SKM-1 (cell line): ENCODE results near the gene HMCN1.

Experiments
- DNase-seq: peaks from one replicate; lab custom pipeline; 2025; ENCODE audit not compliant: unreplicated experiment; lab: John Stamatoyannopoulos, UW

HMCN1 gene

DNA sequence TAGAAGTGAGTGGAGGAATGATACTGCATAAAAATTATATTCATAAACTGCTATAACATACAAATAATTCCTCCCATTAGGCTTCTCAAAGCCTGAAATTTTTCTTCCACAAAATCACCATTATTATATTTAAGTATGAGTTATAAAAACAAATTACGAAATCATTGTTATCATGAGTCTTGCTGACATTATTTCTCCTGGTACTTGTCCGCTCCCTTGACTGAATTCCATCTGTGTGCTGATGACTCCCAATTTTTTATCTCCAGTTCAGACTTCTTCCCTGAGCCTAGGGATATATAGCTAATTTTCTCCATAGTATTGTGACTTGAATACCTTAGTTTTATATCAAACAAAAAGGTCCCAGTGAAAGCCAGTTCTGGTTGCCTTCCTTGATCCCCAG is 268.2 kb downstream of the HMCN1 start:
- DNase-seq: no peak

DNA sequence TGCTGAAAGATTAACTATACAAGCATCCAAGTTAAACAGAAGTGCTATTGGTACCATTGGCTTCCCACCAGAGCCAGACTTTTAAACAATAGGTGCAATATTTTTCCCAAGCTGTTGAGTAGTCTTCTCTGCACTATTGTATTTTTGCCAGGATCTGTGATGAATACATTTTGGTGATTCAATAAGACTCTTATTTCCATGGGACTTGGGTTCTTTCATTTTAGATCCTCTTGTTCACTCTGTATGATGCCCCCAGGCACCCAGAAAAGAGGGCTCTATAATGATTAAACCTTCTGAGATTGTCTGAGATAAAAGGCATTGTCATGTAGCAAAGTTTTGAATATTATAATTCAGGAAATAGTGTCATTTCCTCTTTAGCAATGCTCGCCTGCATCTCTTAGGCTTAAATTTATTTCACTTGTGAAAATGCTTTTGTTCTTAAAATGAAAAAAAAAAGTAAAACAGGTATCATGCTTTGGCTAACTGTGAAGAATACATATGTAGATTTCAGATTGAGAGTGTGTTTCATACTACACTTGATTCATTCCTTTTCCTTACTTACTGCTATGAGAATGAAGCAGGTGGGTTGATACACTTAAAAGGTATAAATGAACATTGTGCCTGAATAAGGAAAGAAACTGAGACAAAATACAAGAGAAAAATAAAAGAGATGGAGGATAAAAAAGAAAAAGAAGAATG is 275.0 kb downstream of the HMCN1 start:
- DNase-seq: no peak

DNA sequence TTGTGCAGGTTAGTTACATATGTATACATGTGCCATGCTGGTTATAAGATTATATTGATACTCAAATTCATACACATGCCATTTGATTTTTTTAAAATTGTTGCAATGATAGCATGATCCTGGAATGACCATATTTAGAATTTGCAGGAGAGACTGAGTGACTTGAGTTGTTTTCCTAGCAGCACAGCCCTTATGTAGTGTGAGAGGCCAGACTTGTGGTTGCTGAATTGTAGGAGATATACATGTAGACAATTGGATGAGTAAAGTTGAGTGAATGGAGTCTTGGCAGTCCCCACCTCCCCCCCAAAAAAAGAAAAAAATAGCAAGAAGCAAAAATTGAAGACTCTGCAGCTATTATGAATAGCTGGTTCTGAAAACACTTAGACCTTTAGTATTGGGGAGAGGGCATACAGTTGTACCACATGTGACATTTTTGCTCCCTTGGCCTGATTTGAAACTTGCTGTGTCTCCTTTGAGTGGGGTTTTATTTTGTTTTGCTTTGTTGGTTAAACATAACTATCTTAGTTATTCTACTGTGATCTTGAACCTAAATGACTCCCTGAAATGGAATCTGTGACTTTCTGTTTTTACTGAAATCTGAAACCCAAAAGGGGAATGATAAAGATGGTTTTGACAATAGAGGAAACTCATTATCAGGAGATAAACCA is 280.3 kb downstream of the HMCN1 start:
- no peak for DNase-seq

DNA sequence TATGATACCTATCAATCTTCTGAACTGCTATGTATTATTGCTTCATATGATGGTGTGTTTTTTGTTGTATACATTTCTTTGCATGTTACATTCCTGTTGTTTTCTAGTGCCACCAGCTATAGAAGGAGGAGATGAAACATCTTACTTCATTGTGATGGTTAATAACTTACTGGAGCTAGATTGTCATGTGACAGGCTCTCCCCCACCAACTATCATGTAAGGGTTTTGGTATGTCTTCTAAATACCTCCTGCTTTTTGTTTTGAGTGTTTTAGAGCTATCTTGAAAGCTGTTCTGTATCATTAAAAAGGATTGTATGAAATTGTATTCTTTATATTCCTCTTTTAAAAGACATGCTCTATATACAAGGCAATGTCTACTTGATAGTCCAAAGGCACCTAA is 282.7 kb downstream of the HMCN1 start:
- no peak for DNase-seq

DNA sequence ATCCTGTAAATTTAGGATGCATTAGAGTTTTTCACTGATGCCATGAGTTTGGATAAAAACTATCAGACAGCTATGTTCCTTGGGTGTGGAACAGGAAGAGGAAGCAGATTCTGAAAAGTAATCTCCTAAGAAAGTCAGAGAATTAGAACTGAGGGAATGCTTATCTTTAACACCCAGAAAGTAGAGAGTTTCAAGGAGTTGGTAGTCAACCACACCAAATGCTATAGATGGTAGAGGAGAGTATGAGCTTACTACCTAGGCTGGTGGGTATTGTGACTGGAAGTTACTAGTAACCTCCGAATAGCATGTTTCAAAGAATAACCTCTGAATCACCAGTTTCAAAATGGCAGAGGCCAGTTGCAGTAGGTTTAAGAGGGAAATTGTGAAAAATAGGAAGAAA is 288.0 kb downstream of the HMCN1 start:
- DNase-seq: no peak

DNA sequence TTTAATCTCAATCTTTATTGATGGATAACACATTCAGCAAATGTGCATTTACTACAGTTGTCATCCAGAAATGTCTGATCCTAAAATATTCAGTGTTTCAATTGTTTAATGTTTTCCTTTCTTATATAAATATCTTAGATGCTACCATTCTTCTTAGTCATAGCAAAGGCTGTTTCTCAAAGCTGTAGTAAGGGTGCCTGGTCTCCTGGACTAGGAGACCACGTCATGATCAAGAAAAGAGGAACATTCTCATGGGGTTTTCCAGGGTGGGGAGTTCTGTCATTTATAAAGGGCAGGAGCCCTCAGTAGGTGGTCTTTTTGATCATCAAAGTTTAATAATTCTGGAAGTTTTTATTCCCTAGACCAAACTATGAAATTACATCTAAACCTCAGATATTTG is 292.8 kb downstream of the HMCN1 start:
- no peak for DNase-seq

DNA sequence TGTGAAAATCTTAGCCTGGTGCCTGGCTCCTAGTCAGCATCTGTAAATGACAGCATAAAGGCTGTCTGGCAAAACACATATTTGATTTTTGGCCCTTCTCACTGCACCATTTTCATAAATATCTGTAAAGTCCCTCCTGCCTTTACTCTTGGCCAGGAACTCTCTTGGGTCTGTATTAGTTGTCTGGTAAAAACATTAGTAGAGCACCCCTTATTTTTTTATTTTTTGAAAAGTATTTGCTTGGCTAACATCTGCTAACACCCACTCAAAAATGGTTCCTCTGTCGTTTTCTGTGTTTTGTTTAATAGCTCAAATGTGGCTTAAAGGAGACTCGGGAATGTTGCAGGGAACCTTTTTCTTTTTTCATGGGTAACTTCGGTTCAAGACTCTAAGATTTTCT is 293.4 kb downstream of the HMCN1 start:
- no peak for DNase-seq

DNA sequence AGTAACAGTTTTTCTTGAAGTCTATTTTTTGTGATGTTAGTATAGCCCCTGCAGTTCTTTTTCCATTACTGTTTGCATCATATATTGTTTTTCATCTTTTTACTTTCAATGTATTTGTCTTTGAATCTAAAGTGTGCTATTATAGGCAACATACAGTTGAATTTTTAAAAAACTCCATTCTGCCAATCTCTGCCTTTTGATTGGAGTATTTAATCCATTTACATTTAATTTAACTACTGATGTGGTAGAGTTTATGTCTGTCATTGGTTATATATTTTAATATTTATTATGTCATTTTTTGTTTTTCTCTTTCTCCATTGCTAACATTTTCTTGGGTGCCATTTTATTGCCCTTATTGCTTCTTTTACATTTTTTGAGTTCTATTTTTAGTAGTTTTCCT is 296.3 kb downstream of the HMCN1 start:
- no peak for DNase-seq

DNA sequence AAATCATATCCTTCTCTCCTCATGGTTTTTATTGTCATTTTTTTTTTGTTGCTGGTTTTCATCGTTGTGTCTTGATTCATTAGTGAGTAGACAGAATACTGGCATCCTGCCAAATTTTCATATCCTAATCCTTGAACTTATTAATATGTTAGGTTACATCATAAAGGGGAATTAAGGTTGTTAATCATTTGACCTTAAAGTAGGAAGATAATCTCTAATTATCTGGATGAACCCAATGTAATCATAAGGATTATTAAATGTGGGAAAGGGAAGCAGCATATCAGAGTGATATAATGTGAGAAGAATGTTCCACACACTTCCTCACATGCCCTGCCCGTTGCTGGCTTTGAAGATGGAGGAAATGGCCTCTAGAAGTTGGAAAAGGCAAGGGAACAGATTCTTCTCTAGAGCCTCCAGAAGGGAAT is 299.7 kb downstream of the HMCN1 start:
- DNase-seq: no peak

DNA sequence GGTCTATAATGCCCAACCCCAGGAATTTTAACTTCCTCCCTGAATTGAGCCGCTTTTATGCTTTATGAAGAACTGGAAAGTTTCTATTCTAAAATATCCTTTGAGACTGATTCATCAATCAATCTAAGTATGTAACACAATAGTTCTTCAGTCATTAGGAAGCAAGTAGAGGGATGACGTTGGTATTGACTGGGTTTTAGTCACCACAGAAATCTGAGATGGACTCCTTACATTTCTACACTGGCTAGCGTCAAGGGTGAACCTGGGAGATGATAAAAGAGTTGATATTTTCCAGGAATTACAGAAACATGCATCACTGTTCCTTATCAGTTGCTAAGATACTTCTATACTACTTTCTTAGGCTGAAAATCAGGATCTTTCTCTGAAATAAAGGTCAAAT is 308.0 kb downstream of the HMCN1 start:
- no peak for DNase-seq

DNA sequence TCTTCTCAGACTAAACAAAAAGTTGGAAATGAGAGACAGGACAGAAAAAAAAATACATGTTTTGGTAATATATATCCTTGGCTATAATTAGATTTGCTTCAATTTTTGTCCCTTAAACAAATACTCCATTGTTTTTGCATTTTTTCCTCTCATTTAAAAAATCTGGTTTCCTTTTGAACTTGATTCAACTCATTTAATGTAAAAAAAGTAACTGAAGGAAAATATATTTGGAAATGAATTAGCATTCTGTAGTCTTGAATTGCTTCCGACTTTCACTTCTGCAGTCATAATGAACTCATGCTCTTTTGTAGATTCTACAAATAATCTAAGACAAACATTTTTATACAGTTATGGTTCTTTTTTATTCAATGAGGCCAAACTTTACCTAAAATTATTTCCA is 309.1 kb downstream of the HMCN1 start:
- DNase-seq: no peak

DNA sequence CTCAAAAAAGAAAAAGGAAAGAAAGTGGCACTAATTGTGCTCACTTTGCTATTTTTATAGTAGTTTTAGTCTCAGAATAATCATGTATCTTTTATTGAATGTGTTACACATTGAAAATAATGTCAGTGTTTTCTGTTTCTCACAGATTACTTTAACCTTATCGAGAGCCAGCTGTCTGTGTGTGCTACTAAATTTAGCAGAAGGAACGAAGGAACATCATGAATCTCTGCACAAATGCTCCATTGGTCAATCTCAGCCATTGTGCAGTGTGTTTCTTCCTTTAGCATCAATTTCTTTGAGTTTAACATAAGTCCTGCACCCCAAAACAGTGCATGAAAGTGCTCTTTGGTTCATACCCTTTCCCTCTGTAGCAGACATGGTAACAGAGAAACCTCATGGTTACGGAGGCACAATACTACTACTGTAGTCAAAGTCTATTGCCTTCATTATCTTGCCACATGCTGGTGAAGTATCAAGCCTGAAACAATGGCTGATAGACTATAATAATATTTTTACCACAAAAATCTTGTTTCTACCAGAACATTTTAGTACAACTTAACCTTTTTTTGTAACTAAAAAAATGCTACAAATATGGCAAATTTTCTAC is 310.0 kb downstream of the HMCN1 start:
- no peak for DNase-seq

DNA sequence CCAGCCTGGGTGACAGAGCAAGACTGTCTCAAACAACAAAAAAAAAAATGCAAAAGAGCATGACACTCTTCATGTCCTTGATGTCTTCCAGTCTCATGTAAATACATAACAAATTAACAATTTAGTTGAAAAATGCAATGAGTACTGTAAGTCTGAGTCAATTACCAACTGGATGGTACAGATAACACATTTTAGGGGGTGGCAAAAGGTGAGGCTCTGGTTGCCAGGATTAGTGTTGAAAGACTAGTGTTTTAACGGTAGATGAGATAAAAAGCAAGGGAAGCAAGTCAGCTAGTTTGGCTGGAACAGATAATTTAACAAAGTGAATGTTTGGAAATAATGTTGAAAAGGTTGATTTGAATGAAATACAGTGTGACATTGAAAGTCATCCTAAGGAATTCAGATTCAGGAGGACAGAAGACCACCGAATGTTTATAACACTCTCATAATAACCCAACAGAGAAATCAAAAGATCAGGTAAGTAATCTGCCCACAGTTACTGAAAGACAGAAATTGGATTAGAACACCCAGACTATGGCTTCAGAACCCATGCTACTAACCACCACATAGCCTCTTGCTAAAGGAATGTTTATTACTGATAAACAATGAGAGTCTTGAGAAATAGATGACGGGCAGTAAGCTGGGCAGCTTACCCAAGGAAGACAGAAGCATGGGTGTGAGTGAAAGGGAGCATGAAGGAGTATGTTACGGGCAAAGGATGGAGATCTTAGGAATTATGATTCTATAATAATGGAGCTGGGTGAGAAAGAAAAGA is 312.4 kb downstream of the HMCN1 start:
- DNase-seq: no peak

DNA sequence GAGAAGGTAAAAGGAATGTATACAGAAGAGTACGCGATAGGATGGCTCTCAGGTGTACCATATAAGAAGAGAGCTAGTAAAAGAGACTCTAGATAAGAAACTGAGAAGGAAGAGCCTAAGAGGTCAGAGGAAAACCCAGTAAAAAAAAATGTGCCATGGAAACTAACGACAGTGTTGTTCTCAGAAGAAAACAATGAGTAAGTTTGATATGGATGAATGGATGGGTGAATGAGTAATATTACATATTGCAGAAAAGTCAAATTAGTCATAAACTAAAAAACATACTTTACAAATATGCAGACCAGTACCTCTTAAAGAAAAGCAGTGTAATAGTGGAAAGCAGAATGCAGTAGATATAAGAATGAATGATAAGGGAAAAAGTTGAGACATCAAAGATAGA is 316.2 kb downstream of the HMCN1 start:
- DNase-seq: no peak

DNA sequence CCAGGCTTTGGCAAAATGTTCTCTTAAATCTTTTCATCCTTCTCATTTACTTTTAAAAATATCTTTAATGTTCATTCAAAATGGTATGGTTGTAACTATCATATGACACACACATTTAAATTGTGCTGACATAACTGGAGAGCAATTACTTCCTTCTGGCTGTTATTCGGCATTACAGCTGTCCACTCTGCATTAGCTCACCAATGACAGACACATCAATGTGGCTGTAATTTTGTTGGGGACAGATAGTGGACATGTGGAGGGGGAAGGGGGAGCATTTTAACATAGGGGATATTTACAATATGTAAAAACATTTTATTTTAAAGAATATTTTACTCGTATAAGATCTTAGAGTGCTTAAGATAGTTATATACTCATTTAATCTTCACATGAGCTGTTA is 319.8 kb downstream of the HMCN1 start:
- DNase-seq: no peak

DNA sequence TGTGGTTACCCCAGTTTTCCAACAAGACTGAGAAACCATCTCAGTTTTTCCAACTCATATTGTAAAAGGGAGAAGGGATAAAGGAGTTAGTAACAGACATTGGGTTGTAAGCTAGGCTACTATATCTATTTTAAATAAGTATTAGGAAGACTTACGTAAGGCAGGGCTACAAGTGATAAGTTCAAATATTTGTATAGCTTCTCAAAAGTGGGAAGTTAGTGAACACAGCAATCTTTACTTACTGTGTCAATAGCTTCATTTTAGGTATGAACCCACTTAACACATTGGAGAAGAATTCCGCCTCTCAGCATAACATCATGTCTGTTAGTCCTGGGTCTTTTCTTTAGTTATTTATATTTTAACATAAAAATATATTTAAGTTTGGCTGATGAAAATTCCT is 320.7 kb downstream of the HMCN1 start:
- no peak for DNase-seq

DNA sequence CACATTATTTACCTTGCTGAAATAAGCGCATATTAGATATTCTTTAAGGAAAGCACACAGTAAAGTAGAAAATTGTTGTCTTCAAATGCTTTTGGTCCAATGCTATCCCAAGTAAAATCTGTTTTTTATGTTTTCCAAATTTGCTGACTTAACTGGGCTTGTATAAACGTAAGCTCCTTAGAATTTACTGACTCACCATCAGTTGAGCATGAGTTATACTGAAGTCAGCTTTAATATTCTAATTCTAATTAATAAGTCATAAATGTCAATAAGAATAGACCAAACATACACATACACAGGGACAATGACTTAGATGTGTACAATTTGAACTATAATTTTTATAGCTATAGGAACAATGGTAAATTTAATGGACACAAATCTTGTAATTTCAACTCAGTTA is 321.7 kb downstream of the HMCN1 start:
- DNase-seq: no peak

DNA sequence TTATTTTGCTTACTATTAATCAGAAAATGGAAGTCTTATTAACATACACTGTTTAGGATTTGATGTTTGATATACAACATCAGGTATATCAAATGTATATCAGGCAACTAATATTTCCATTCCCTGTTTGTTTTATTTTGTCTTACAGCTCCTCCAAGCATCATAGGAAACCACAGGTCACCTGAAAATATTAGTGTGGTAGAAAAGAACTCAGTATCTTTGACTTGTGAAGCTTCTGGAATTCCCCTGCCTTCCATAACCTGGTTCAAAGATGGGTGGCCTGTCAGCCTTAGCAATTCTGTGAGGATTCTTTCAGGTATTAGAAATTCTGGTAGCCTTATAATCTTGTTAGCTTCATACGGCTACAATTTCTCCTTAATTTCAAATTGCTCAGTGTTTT is 322.9 kb downstream of the HMCN1 start:
- DNase-seq: no peak

DNA sequence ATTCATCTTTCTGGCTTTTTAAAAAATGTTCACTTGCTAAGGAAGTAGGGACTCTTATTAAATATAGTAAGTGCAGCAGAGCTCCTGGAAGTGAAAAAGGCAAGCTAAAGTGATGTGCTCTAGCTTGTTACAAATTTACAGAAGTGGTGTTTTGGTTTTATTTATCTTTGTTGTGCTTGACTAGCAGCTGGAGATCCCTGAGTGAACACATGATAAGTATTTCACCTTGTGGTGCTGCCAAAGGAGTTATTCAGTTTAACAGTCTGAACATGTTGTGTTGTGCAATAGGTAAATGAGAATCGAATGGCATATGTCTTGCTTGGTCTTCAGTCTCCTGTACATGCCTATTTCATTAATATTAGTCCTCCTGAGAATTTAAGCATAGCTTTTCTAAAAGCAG is 325.1 kb downstream of the HMCN1 start:
- no peak for DNase-seq

DNA sequence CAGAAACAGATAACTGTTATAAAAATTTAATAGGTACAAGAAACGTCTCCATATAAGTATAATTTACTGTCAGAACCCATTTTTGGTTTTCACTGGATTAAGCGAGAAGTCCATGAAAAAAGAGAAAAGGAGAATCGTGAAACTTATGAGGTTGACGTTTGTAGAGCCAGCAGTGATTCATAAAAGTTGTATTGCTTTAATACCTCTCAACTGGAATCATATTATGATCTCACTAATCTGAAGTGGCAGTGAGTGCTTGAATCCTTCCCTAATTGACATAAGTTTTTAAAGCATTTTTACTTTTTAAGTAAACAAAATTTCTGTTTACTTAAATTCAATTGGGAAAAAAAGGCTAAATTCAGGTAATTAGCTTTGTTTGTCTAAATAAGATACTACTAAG is 325.6 kb downstream of the HMCN1 start:
- no peak for DNase-seq

DNA sequence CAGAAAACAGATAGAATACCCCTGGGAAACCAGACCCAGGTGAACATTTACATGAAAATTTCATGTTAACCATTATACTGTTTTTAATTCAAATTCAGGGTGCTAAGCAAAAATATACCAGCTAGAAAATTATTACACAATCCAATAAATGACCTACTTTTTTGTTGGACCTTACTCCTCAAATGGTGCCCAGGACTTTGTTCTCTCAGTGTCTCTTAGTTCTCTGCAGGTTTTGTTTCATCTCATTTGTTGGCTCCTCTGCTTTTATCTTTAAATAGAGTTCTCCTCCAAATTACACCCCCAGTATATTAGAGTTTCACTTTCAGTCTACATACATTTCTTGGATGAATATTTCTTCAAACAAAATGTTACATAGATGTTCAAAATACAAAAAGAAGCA is 326.0 kb downstream of the HMCN1 start:
- DNase-seq: no peak

DNA sequence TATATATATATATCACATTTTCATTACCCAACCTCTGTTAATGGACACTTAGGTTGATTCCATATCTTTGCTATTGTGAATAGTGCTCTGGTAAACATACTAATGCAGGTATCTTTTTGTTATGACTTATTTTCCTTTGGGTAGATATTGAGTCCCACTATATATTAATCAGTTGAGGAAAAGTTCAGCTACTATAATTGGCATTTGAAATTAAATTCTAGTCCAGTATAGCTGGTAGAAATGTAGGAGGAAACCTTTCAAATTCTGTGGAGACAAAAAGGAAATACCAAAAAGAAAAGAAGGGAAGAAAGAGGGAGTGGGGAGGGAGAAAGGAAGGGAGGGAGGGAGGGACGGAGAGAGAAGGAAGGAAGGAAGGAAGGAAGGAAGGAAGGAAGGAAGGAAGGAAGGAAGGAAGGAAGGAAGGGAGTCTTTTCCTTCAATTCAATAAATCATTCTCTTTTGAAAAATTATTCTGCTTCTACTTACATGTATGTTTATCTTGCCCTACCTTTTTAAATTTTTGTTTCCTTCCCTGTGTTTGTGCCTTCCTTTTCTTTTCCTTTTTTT is 329.0 kb downstream of the HMCN1 start:
- DNase-seq: no peak
